Fibroblast of skin of right biceps (primary cell): ENCODE results near the gene CNKSR2.

Source experiments
- DNase-seq: peaks from one replicate; pipeline ENCODE4 v3.0.0-alpha.2; 2013

Gene CNKSR2

DNA sequence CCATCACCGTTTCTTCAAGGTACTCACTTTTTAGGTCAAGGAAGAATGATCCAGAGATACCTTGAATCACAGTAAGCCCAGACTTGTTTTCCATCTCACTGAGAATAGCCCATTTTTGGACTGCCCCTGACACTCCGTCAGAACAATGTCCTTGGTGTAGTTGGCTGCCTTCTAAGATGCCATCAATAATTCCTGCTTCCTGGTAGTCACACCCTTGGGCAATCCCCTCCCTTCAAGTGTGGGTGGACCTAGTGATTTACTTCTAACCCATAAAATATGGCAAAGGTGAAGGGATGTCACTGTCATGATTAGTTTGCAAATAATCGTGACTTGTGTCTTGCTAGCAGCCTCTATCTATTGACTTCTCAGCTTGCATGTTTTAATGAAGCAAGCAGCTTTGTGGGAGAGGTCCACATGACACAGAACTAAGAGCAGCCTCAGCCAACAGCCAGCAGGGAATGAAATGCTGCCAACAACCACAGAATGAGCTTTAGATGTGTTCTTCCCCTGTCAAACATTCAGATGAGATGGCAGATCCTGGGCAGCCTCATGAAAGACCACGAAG is 303.9 kb downstream of the CNKSR2 start:
- DNase-seq: no peak

DNA sequence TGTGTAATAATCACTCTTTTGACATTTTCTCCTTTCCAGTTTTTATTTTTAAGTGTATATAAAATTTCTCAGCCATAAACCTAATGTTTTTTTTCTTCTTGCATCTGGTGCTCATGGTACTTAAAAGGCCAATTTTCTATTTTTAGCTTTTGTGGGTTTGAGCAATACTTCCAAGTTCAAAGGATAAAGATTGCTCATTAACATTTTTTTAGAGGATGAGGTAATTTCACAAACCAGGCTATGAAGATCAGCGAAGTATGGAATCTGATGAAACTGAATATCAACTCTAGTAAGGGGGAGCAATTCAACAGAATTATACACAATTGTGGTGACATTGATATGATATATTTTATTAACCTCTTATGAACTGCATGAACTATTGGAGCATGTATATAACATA is 309.7 kb downstream of the CNKSR2 start:
- peak; percentile 74 for DNase-seq

DNA sequence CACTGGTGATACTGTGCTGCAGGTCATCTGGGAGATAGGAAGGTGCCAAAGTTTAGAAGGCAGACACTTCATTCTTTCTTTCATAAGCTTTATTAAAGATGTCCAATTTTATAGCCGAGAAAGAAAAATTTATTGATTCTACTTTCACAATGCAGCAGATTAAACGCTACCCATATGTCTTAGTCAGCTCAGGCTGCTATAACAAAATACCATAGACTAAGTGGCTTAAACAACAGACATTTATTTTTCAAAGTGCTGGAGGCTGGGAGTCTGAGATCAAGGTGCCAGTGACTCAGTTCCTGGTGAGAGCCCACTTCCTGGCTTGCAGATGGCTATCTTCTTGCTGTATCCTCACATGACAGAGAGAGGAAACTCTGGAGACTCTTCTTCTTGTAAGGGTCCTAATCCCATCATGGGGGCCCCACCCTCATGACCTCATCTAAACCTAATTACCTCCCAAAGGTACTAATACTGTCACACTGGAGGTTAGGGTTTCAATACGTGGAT is 317.3 kb downstream of the CNKSR2 start:
- DNase-seq: peak; percentile 22

DNA sequence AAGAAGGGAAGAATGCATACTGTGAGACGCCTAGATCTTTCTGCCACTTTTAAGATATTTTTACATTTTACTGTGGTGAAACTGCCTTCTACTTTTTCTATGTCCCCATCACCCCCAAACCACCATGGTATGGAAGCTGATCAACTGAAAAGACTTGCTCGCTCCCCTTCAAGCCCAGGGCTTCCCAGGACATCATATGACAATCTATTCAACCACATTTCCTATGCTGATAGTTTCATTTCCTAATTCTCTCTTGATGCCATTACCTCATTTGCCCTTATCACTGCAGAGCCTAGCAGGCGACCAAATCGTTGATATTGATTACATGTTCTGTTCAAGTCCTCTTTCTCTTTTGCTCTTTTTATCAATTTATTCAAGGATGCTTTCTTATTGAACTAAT is 324.1 kb downstream of the CNKSR2 start:
- no peak for DNase-seq

DNA sequence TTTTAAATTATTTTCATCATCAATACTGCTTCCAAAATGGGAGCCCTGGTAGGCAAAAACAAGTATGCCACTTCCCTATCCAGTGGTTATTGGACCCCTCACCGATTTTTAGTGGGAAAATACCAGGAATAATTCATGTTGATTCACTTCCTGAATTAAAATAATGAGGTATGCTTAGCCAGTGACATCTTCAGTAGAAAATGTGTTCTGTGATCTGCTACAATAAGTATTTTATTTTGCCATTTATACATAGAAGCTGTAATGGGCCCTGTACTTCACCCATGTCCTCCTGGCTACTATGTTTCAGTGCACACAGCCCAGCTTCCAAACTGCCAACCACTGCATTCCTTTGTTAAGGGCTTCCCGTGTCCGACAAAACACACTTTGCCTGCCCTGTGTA is 324.9 kb downstream of the CNKSR2 start:
- peak; percentile 60 for DNase-seq

DNA sequence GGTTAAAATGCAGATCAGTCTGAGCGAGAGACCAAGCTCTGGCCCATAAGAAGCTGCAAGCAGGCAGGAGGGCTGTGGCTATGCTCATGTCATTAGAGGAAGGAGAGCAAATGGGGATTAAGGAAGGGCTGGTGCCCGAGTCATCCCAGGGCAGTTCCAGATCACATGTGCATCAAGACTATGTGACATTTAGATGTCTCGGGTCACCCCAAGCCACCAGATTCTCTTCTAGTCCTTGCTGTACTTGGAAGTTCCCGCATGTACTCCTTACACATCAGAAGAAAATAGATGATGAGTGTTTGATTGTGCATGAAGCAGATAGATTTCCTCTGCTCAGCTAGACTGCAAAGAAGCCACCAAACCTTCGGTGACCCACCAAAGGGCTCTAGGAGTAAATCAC is 326.1 kb downstream of the CNKSR2 start:
- DNase-seq: no peak

DNA sequence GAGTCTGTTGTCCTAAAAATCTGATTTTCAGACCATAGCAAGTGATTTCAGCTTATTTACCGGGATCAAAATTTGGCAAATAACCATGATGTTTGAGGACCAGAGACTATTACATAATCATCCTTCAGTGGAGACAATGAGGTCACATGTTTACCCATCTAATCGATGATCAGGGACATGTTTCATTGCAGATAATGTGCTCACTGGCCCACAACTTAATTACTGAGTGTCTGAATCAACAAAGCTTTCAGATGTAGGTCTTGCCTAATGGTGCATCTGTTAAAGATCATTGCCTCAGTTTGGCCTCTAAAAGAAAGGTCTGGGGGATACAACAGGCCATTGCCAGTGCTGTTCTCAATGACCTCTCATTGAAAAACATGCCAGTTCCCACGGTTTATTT is 326.7 kb downstream of the CNKSR2 start:
- no peak for DNase-seq

DNA sequence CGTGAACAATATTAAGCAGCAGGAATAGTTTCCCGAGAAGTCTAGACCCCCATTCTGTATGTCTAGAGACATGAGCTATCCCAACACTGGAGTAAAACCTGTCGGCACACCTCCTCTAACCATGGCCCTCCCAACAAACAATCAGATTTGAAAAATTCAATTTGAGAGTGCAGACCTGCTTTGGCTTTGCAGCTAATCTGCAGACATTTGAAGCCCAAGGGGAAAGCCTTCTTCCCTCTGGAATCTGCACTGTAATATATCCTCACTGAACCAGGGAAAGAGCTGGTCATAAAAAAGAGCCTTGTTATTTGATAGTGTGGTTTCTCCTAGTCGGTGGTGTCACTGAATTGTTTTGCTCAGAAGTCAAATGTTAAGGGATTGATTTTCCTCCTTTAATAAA is 328.5 kb downstream of the CNKSR2 start:
- DNase-seq: no peak
